CD4-positive, alpha-beta memory T cell (primary cell): Measurements from ENCODE around the gene IGLL1. TPM values are rescaled to one million over a fixed set of nuclear protein-coding genes. Genes with fewer than 3 reads are reported as not detected.
"Not testable (repeated sequence)": the region's sequence is repeated elsewhere in the genome, so short reads cannot be mapped to it uniquely, and the experiment has no call there.

Experiments
- CTCF ChIA-PET: fragments of 350-600 bp; sonication (Branson Sonifier 250); formaldehyde crosslinking; loops from one replicate; lab custom pipeline; 2021; ENCODE audit warnings: inconsistent platforms; ENCODE audit not compliant: partially characterized antibody; lab: Charles Lee
- POLR2A ChIA-PET: fragments of 350-600 bp; sonication (Branson Sonifier 250); formaldehyde crosslinking; loops from one replicate; lab custom pipeline; 2021; ENCODE audit not compliant: partially characterized antibody; lab: Charles Lee
- DNase-seq, 5 donors: peaks; one replicate each; pipeline versions ENCODE4 v3.0.0 to v3.0.0-alpha.2; 2020 to 2022; ENCODE audit warnings: mixed read lengths in 1 of 5
- H3K27ac ChIP-seq: one replicate; pipeline ENCODE4 v1.7.0; 2013; ENCODE audit warnings: low read depth, low read length
- H3K27me3 ChIP-seq: 2 replicates; pipeline ENCODE4 v1.7.0; 2013; ENCODE audit warnings: mild to moderate bottlenecking, low read length, moderate library complexity; ENCODE audit not compliant: insufficient read depth
- H3K36me3 ChIP-seq: 2 replicates; pipeline ENCODE4 v1.7.0; 2013; ENCODE audit warnings: mild to moderate bottlenecking, low read length, moderate library complexity; ENCODE audit not compliant: insufficient read depth
- H3K4me1 ChIP-seq: 2 replicates; pipeline ENCODE4 v1.7.0; 2013; ENCODE audit warnings: mild to moderate bottlenecking, low read length, moderate library complexity; ENCODE audit not compliant: insufficient read depth
- H3K4me3 ChIP-seq, 2 donors: one replicate each; pipeline ENCODE4 v1.7.0; 2013; ENCODE audit warnings: low read length in 2 of 2, mild to moderate bottlenecking in 1 of 2
- H3K9me3 ChIP-seq, 2 donors: one replicate each; pipeline ENCODE4 v1.7.0; 2013; ENCODE audit warnings: low read length in 2 of 2, control low read depth in 1 of 2; ENCODE audit not compliant: control insufficient read depth in 1 of 2
- H3K27ac Mint-ChIP-seq, 7 donors: one replicate each; pipeline ENCODE4 v1.8.0; 2020 to 2021; ENCODE audit warnings: mixed read lengths in 7 of 7, mild to moderate bottlenecking in 6 of 7, inconsistent platforms in 3 of 7, moderate library complexity in 3 of 7
- H3K27me3 Mint-ChIP-seq, 2 donors: one replicate each; pipeline ENCODE4 v1.8.0; 2020 to 2021; ENCODE audit warnings: mixed read lengths in 2 of 2
- H3K36me3 Mint-ChIP-seq, 2 donors: one replicate each; pipeline ENCODE4 v1.8.0; 2020 to 2021; ENCODE audit warnings: mixed read lengths in 2 of 2, inconsistent platforms in 1 of 2, mild to moderate bottlenecking in 1 of 2
- H3K4me1 Mint-ChIP-seq, 4 donors: one replicate each; pipeline ENCODE4 v1.8.0; 2020 to 2021; ENCODE audit warnings: mixed read lengths in 4 of 4, mild to moderate bottlenecking in 1 of 4
- H3K4me3 Mint-ChIP-seq, 8 donors: one replicate each; pipeline ENCODE4 v1.8.0; 2020 to 2021; ENCODE audit warnings: mixed read lengths in 8 of 8, mild to moderate bottlenecking in 7 of 8, moderate library complexity in 6 of 8, inconsistent platforms in 3 of 8
- H3K9me3 Mint-ChIP-seq, 8 donors: one replicate each; pipeline ENCODE4 v1.8.0; 2020 to 2021; ENCODE audit warnings: mixed read lengths in 8 of 8, mild to moderate bottlenecking in 5 of 8, inconsistent platforms in 3 of 8, moderate library complexity in 1 of 8
- intact Hi-C: fragments of 100-400 bp; cut with micrococcal nuclease; formaldehyde crosslinking; loops from one replicate; pipeline ENCODE4 v1.15.1; 2023
- polyA plus RNA-seq, 2 donors: library from polyadenylated mRNA; unstranded; fragments of 300-500 nt; fragmentation: Illumina TruSeq; gene quantifications; one replicate each; pipeline ENCODE4 v1.2.3, GENCODE V29; 2021
- total RNA-seq, 2 experiments: library from RNA; stranded (reverse); gene quantifications; one replicate each; pipeline ENCODE4 v1.2.3, GENCODE V29; 2021

The IGLL1 gene
- total and polyA plus RNA-seq, 4 experiments from 2014 or later, result not detected

GRCh38 chr22:23535790-23536661 lies 44.1 kb downstream of the IGLL1 start:
- POLR2A ChIA-PET, H3K4me3 ChIP-seq, H3K27me3 ChIP-seq, H3K4me1 ChIP-seq, H3K27ac ChIP-seq, H3K4me3 Mint-ChIP-seq, H3K36me3 Mint-ChIP-seq, DNase-seq, H3K36me3 ChIP-seq, H3K9me3 ChIP-seq, H3K9me3 Mint-ChIP-seq: not testable (repeated sequence)
- H3K4me1 Mint-ChIP-seq, result peaks cover 3 to 10% (median 8%) of the 10 kb centered on the region in 4 donors
- H3K27ac Mint-ChIP-seq, result peak overlapping the region in 3 of 7 donors; percentile 31 to 46 (median 36)
- intact Hi-C loops, result loop anchor here (5.0 to 10.0 kb wide), 2 partner anchors 149 to 361 kb away; no protein-coding TSS in a partner anchor
- H3K27me3 Mint-ChIP-seq, result peaks cover 8 to 14% of the 10 kb centered on the region in 2 donors
- CTCF ChIA-PET, result interaction anchor here (1.1 kb wide), 1 partner anchor 8 kb away, joined by 3 read pairs; no protein-coding TSS in a partner anchor

- POLR2A ChIA-PET, result no interaction called here
- Histone ChIP-seq H3K9me3 (no peaks in the 10 kb centered on the region), H3K36me3 (no peaks in the 10 kb centered on the region), H3K4me3 (no peak overlapping the region), H3K27me3 (no peaks in the 10 kb centered on the region), H3K27ac (no peak overlapping the region), H3K4me1 (peaks cover 4% of the 10 kb centered on the region)
- CTCF ChIA-PET, result interaction anchor here (1.1 kb wide), 1 partner anchor 9 kb away, joined by 3 read pairs; no protein-coding TSS in a partner anchor
- DNase-seq, result no peak
- intact Hi-C loops, result loop anchor here (5.0 to 10.0 kb wide), 2 partner anchors 148 to 360 kb away; no protein-coding TSS in a partner anchor
- Mint-ChIP-seq H3K27ac (peak overlapping the region in 2 of 7 donors; percentile 1 to 46), H3K9me3 (no peaks in the 10 kb centered on the region), H3K36me3 (no peaks in the 10 kb centered on the region), H3K27me3 (peaks cover 8 to 14% of the 10 kb centered on the region in 2 donors), H3K4me3 (no peak overlapping the region), H3K4me1 (peaks cover 3 to 10% (median 8%) of the 10 kb centered on the region in 4 donors)
Observed at GRCh38 chr22:23534851-23535717, 45.0 kb downstream of the IGLL1 start.

GRCh38 chr22:23534201-23534850 lies 45.8 kb downstream of the IGLL1 start:
- intact Hi-C loops, result loop anchor here (10.0 kb wide), 1 partner anchor 360 kb away; no protein-coding TSS in a partner anchor
- Mint-ChIP-seq H3K9me3 (no peaks in the 10 kb centered on the region), H3K27me3 (peaks cover 8 to 13% of the 10 kb centered on the region in 2 donors), H3K4me3 (no peak overlapping the region), H3K27ac (no peak overlapping the region), H3K4me1 (peaks cover 1 to 6% (median 4%) of the 10 kb centered on the region in 4 donors), H3K36me3 (no peaks in the 10 kb centered on the region)
- no peak overlapping the region for H3K27ac ChIP-seq
- H3K27me3 ChIP-seq, result no peaks in the 10 kb centered on the region
- ChIA-PET POLR2A (no interaction called here), CTCF (no interaction called here)
- H3K4me1 ChIP-seq, result peaks cover 2% of the 10 kb centered on the region
- no peaks in the 10 kb centered on the region for H3K9me3 ChIP-seq
- no peaks in the 10 kb centered on the region for H3K36me3 ChIP-seq
- no peak for DNase-seq
- no peak overlapping the region for H3K4me3 ChIP-seq

- Histone ChIP-seq H3K4me1 (no peaks in the 10 kb centered on the region), H3K4me3 (no peak overlapping the region), H3K9me3 (no peaks in the 10 kb centered on the region), H3K36me3 (no peaks in the 10 kb centered on the region), H3K27ac (no peak overlapping the region), H3K27me3 (no peaks in the 10 kb centered on the region)
- CTCF ChIA-PET, result interaction anchor here (0.7 kb wide), 1 partner anchor 794 kb away, joined by 3 read pairs; no protein-coding TSS in a partner anchor
- H3K27me3 Mint-ChIP-seq, result peaks cover 8 to 16% of the 10 kb centered on the region in 2 donors
- H3K36me3 Mint-ChIP-seq, result no peaks in the 10 kb centered on the region
- no peak for DNase-seq
- no peak overlapping the region for H3K4me3 Mint-ChIP-seq
- peaks cover 0 to under 1% (median 0%) of the 10 kb centered on the region in 4 donors for H3K4me1 Mint-ChIP-seq
- POLR2A ChIA-PET, result no interaction called here
- intact Hi-C loops, result loop anchor here (10.0 kb wide), 1 partner anchor 359 kb away; no protein-coding TSS in a partner anchor
- peaks cover 0 to 1% (median 0%) of the 10 kb centered on the region in 8 donors for H3K9me3 Mint-ChIP-seq
- H3K27ac Mint-ChIP-seq, result no peak overlapping the region
Observed at GRCh38 chr22:23533771-23534191, 46.3 kb downstream of the IGLL1 start.

- Mint-ChIP-seq H3K4me3 (no peak overlapping the region), H3K9me3 (peaks cover 0 to 1% (median 0%) of the 10 kb centered on the region in 8 donors), H3K4me1 (no peaks in the 10 kb centered on the region), H3K36me3 (no peaks in the 10 kb centered on the region), H3K27me3 (peaks cover 8 to 19% of the 10 kb centered on the region in 2 donors), H3K27ac (peak overlapping the region in 1 of 7 donors; percentile 13)
- Histone ChIP-seq H3K36me3 (no peaks in the 10 kb centered on the region), H3K4me1 (no peaks in the 10 kb centered on the region), H3K27me3 (no peaks in the 10 kb centered on the region), H3K9me3 (no peaks in the 10 kb centered on the region), H3K27ac (no peak overlapping the region), H3K4me3 (no peak overlapping the region)
- intact Hi-C loops, result loop anchor here (10.0 kb wide), 1 partner anchor 359 kb away; no protein-coding TSS in a partner anchor
- ChIA-PET CTCF (interaction anchor here (0.7 kb wide), 1 partner anchor 794 kb away, joined by 3 read pairs; no protein-coding TSS in a partner anchor), POLR2A (no interaction called here)
- peak in 1 of 5 donors; percentile 12 for DNase-seq
Observed at GRCh38 chr22:23533328-23533762, 46.7 kb downstream of the IGLL1 start.

GRCh38 chr22:23532731-23533130 lies 47.4 kb downstream of the IGLL1 start:
- intact Hi-C loops, result loop anchor here (10.0 kb wide), 1 partner anchor 358 kb away; no protein-coding TSS in a partner anchor
- Mint-ChIP-seq H3K27me3 (peaks cover 8 to 20% of the 10 kb centered on the region in 2 donors), H3K4me1 (no peaks in the 10 kb centered on the region), H3K27ac (no peak overlapping the region), H3K36me3 (no peaks in the 10 kb centered on the region), H3K9me3 (peaks cover 0 to 1% (median 0%) of the 10 kb centered on the region in 8 donors), H3K4me3 (no peak overlapping the region)
- Histone ChIP-seq H3K27me3 (no peaks in the 10 kb centered on the region), H3K4me3 (no peak overlapping the region), H3K4me1 (no peaks in the 10 kb centered on the region), H3K9me3 (no peaks in the 10 kb centered on the region), H3K27ac (no peak overlapping the region), H3K36me3 (no peaks in the 10 kb centered on the region)
- no peak for DNase-seq
- ChIA-PET POLR2A (no interaction called here), CTCF (no interaction called here)
